B cell (primary cell): ENCODE results near the gene SMARCC2. TPM values are rescaled to one million over a fixed set of nuclear protein-coding genes. Genes with fewer than 3 reads are reported as not detected.

Source experiments
- ATAC-seq: fragments of 200-7000 bp; cut with Tn5 transposase; one replicate; pipeline ENCODE4 v1.10.0; 2021; ENCODE audit warnings: low read depth, mild to moderate bottlenecking, moderate number of reproducible peaks, moderate library complexity
- CTCF ChIA-PET: fragments of 350-600 bp; sonication (Branson Sonifier 250); formaldehyde crosslinking; loops from one replicate; lab custom pipeline; 2021; ENCODE audit warnings: antibody characterized with exemption, inconsistent platforms; lab: Charles Lee
- POLR2A ChIA-PET: fragments of 350-600 bp; sonication (Branson Sonifier 250); formaldehyde crosslinking; loops from one replicate; lab custom pipeline; 2021; ENCODE audit warnings: antibody characterized with exemption; lab: Charles Lee
- DNase-seq: peaks from one replicate; pipeline ENCODE4 v3.0.0; 2013
- H2AFZ ChIP-seq: 2 replicates; pipeline ENCODE4 v1.6.1; 2012; ENCODE audit warnings: mild to moderate bottlenecking, low read depth, low read length; ENCODE audit not compliant: insufficient read depth, poor library complexity, severe bottlenecking
- H3K27ac ChIP-seq, 2 donors: 1 replicate in 1 of 2; 2 replicates in 1 of 2; pipeline ENCODE4 v1.5.1; 2012 to 2013; ENCODE audit warnings: low read length in 2 of 2, mild to moderate bottlenecking in 2 of 2, moderate library complexity in 1 of 2
- H3K27me3 ChIP-seq, 4 experiments: fragments of 200-600 bp in 1 of 4; sonication (generic) in 1 of 4; replicated peaks in 1 of 4; 1 replicate in 2 of 4; 2 replicates in 2 of 4; pipeline versions ENCODE4 v1.6.1 to v1.7.0; 2013 to 2016; ENCODE audit warnings: low read length in 3 of 4, mild to moderate bottlenecking in 2 of 4, mixed read lengths in 1 of 4, moderate library complexity in 1 of 4; ENCODE audit not compliant: insufficient read depth in 4 of 4, control insufficient read depth in 3 of 4; ENCODE audit errors: control extremely low read depth in 1 of 4
- H3K36me3 ChIP-seq, 2 experiments: replicated peaks in 1 of 2; 1 replicate in 1 of 2; 2 replicates in 1 of 2; pipeline versions ENCODE4 v1.6.1 to v1.7.1; 2013; ENCODE audit warnings: low read length in 1 of 2; ENCODE audit not compliant: insufficient read depth in 2 of 2, control insufficient read depth in 1 of 2; ENCODE audit errors: control extremely low read depth in 1 of 2, extremely low read depth in 1 of 2
- H3K4me1 ChIP-seq, 2 donors: fragments of 200-600 bp in 1 of 2; sonication (generic) in 1 of 2; 1 replicate in 1 of 2; 2 replicates in 1 of 2; pipeline versions ENCODE4 v1.5.1 to v1.6.1; 2013 to 2017; ENCODE audit warnings: low read length in 2 of 2; ENCODE audit not compliant: control insufficient read depth in 2 of 2, insufficient read depth in 2 of 2
- H3K4me2 ChIP-seq: replicated peaks from 2 replicates; pipeline ENCODE3; 2012; ENCODE audit warnings: mild to moderate bottlenecking, low read depth, low read length; ENCODE audit not compliant: poor library complexity, severe bottlenecking
- H3K4me3 ChIP-seq, 5 experiments: fragments of 200-600 bp in 1 of 5; sonication (generic) in 1 of 5; 1 replicate in 3 of 5; 2 replicates in 2 of 5; pipeline versions ENCODE4 v1.5.1 to v1.7.0; 2011 to 2016; ENCODE audit warnings: low read length in 4 of 5, mild to moderate bottlenecking in 4 of 5, low read depth in 2 of 5, control low read depth in 1 of 5, moderate library complexity in 1 of 5; ENCODE audit not compliant: insufficient read depth in 1 of 5; ENCODE audit errors: control extremely low read depth in 1 of 5, extremely low read depth in 1 of 5
- H3K79me2 ChIP-seq: fragments of 200-600 bp; sonication (generic); one replicate; pipeline ENCODE4 v1.6.0; 2016; ENCODE audit warnings: low read length; ENCODE audit not compliant: control insufficient read depth, insufficient read depth
- H3K9ac ChIP-seq: fragments of 200-600 bp; sonication (generic); 2 replicates; pipeline ENCODE4 v1.6.1; 2017; ENCODE audit warnings: mild to moderate bottlenecking, low read length, moderate library complexity
- H3K9me3 ChIP-seq, 3 donors: one replicate each; pipeline versions ENCODE4 v1.6.1 to v1.7.1; 2013; ENCODE audit warnings: low read length in 2 of 3; ENCODE audit not compliant: control insufficient read depth in 2 of 3, insufficient read depth in 1 of 3; ENCODE audit errors: control extremely low read depth in 1 of 3
- H4K20me1 ChIP-seq: 2 replicates; pipeline ENCODE4 v1.6.0; 2012; ENCODE audit warnings: mild to moderate bottlenecking, low read length; ENCODE audit not compliant: insufficient read depth, control insufficient read depth, poor library complexity, severe bottlenecking
- H3K27ac Mint-ChIP-seq: one replicate; pipeline ENCODE4 v1.8.0; 2021; ENCODE audit warnings: mixed read lengths
- H3K27me3 Mint-ChIP-seq: one replicate; pipeline ENCODE4 v1.8.0; 2021; ENCODE audit warnings: mixed read lengths
- H3K4me1 Mint-ChIP-seq: one replicate; pipeline ENCODE4 v1.8.0; 2021; ENCODE audit warnings: mixed read lengths
- H3K4me3 Mint-ChIP-seq: one replicate; pipeline ENCODE4 v1.8.0; 2021; ENCODE audit warnings: mixed read lengths
- H3K9me3 Mint-ChIP-seq: one replicate; pipeline ENCODE4 v1.8.0; 2022; ENCODE audit warnings: mixed read lengths; ENCODE audit not compliant: insufficient read depth
- CTCF ChIP-seq: fragments of 200-600 bp; IDR thresholded peaks from one replicate; pipeline ENCODE4 v1.8.0; 2022; ENCODE audit warnings: antibody characterized with exemption, mild to moderate bottlenecking
- EZH2 ChIP-seq: IDR thresholded peaks from 2 replicates; pipeline ENCODE4 v1.6.1; 2012; ENCODE audit warnings: borderline replicate concordance, low read depth, mild to moderate bottlenecking, moderate library complexity, low read length; ENCODE audit not compliant: insufficient read depth, poor library complexity, severe bottlenecking
- WGBS: methylation state at CpG from one replicate; pipeline ENCODE4 v1.1.5; 2013; ENCODE audit warnings: missing lambda C conversion rate; ENCODE audit not compliant: insufficient coverage; 5-methylcytosine and 5-hydroxymethylcytosine counted together
- intact Hi-C: fragments of 100-400 bp; cut with micrococcal nuclease; formaldehyde crosslinking; loops from one replicate; pipeline ENCODE4 v1.10.0; 2022
- polyA plus RNA-seq: library from polyadenylated mRNA; depleted of rRNA; stranded (reverse); fragments of >200 nt; gene quantifications from 2 replicates; pipeline ENCODE4 v1.2.3, GENCODE V29; 2012
- total RNA-seq, 2 donors: library from RNA; stranded (reverse); fragments of 120-200 nt in 1 of 2; gene quantifications; 1 replicate in 1 of 2; 2 replicates in 1 of 2; pipeline versions ENCODE4 v1.2.3 to v1.2.4, GENCODE V29; 2013 to 2022

Gene SMARCC2
- total and polyA plus RNA-seq, 2 donors (not counting 1 experiment from before 2014, with no cell fraction given): 70.4 to 198 TPM

- CTCF ChIA-PET: interaction anchor here (0.9 to 1.4 kb wide), 5 partner anchors 22 to 37 kb away, joined by 5 to 11 read pairs (median 9); partner anchors contain the start of genes ESYT1, SMARCC2 and ZC3H10
These were observed 37.6 kb downstream of the SMARCC2 start for GRCh38 chr12:56151672-56152131.

More at GRCh38 chr12:56151672-56152131, 37.6 kb downstream of the SMARCC2 start:
- peak; percentile 53 for ATAC-seq
- H3K4me3 ChIP-seq: peak overlapping the region; percentile 54 to 89 (median 81)
- H3K9me3 ChIP-seq: no peaks in the 10 kb centered on the region
- WGBS: 7% methylated on average over 12 of the region's 12 CpGs
- H2AFZ ChIP-seq: peak overlapping the region; percentile 94
- no peaks in the 10 kb centered on the region for H3K9me3 Mint-ChIP-seq
- no peaks in the 10 kb centered on the region for H3K27me3 Mint-ChIP-seq
- H4K20me1 ChIP-seq: no peaks in the 10 kb centered on the region
- H3K4me1 Mint-ChIP-seq: peaks cover 33% of the 10 kb centered on the region
- H3K4me1 ChIP-seq: peaks cover 15 to 22% of the 10 kb centered on the region in 2 donors
- peak overlapping the region; percentile 89 for H3K4me2 ChIP-seq
- peak overlapping the region; percentile 74 to 88 for H3K27ac ChIP-seq
- peak overlapping the region; percentile 94 for H3K4me3 Mint-ChIP-seq
- H3K36me3 ChIP-seq: peaks cover 0 to 3% of the 10 kb centered on the region in 2 experiments
- peak overlapping the region; percentile 88 for H3K9ac ChIP-seq
- H3K79me2 ChIP-seq: peaks cover 52% of the 10 kb centered on the region
- peak; percentile 69 for DNase-seq
- intact Hi-C loops: loop anchor here (1.0 to 10.0 kb wide), 3 partner anchors 25 to 923 kb away; partner anchors contain the start of genes NEMP1 and PA2G4
- H3K27ac Mint-ChIP-seq: peak overlapping the region; percentile 98
- no peaks in the 10 kb centered on the region for H3K27me3 ChIP-seq
- TF ChIP-seq CTCF (peak; percentile 74), EZH2 (no peak)
- POLR2A ChIA-PET: interaction anchor here (0.5 to 2.1 kb wide), 11 partner anchors 12 to 411 kb away, joined by 3 to 28 read pairs (median 3); partner anchors contain the start of genes COQ10A, ESYT1, IL23A and PA2G4
